Suprapubic skin (tissue), 4 donors: ENCODE measurements around the gene KYNU. TPM values are rescaled to one million over a fixed set of nuclear protein-coding genes. Genes with fewer than 3 reads are reported as not detected.

ENCODE experiments used
- DNase-seq, 2 donors: peaks; one replicate each; pipeline ENCODE4 v3.0.0-alpha.2; 2019; ENCODE audit warnings: low spot score in 2 of 2
- H3K27ac ChIP-seq: fragments of 200-600 bp; sonication (generic); one replicate; pipeline ENCODE4 v1.5.1; 2019
- H3K27me3 ChIP-seq: fragments of 200-600 bp; sonication (generic); one replicate; pipeline ENCODE4 v1.5.1; 2019
- H3K36me3 ChIP-seq: fragments of 200-600 bp; sonication (generic); one replicate; pipeline ENCODE4 v1.5.1; 2019
- H3K4me1 ChIP-seq: fragments of 200-600 bp; sonication (generic); one replicate; pipeline ENCODE4 v1.5.1; 2019
- H3K4me3 ChIP-seq: fragments of 200-600 bp; sonication (generic); one replicate; pipeline ENCODE4 v1.5.1; 2019; ENCODE audit warnings: mild to moderate bottlenecking
- H3K9me3 ChIP-seq: fragments of 200-600 bp; sonication (generic); one replicate; pipeline ENCODE4 v1.5.1; 2019
- CTCF ChIP-seq, 2 donors: fragments of 200-600 bp in 1 of 2; fragments of 450-650 bp in 1 of 2; sonication (generic) in 1 of 2; IDR thresholded peaks; one replicate each; pipeline ENCODE4 v1.5.1; 2016 to 2019; ENCODE audit warnings: antibody characterized with exemption in 2 of 2, mild to moderate bottlenecking in 1 of 2, moderate library complexity in 1 of 2
- EP300 ChIP-seq: sonication (generic); formaldehyde crosslinking; IDR thresholded peaks from one replicate; pipeline ENCODE4 v1.6.1; 2017; ENCODE audit warnings: antibody characterized with exemption
- POLR2A ChIP-seq, 2 donors: fragments of 450-650 bp; IDR thresholded peaks; one replicate each; pipeline ENCODE4 v1.6.1; 2017; ENCODE audit warnings: antibody characterized with exemption in 2 of 2, mild to moderate bottlenecking in 2 of 2, moderate library complexity in 2 of 2
- POLR2AphosphoS5 ChIP-seq, 3 donors: sonication (generic); formaldehyde crosslinking; IDR thresholded peaks; one replicate each; pipeline ENCODE4 v1.6.1; 2017; ENCODE audit warnings: antibody characterized with exemption in 3 of 3
- WGBS: methylation state at CpG from one replicate; pipeline ENCODE4 v1.1.5; 2018; 5-methylcytosine and 5-hydroxymethylcytosine counted together
- total RNA-seq, 4 donors: library from RNA; depleted of rRNA; stranded (reverse); fragments of >200 nt; gene quantifications; one replicate each; pipeline ENCODE4 v1.1.0, GENCODE V29; 2016

The KYNU gene
- total RNA-seq, 4 donors from 2014 or later = 0.29 to 3.9 (median 2.0) TPM

DNA sequence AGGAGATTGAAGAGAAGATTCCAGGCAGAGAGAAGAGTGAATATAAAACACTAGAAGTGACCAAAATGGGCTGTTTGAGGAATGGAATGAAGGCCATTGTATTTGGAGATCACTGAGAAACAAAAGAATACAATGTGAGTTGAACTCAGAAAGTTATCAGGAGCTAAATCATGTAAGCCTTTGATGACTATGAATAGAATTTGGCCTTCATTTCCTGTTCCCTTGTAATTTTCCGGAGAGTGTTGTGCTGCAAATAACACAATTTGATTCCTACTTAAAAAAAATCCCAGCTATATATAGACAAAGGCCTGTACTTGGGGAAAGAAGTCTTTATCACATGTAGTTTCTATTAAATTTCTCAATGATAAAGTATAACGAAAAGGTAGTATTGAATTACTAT lies 33.7 kb upstream of the KYNU start:
- WGBS = 56% methylated on average over 2 of the region's 2 CpGs
- Histone ChIP-seq H3K27ac (no peak overlapping the region), H3K4me1 (no peaks in the 10 kb centered on the region), H3K9me3 (no peaks in the 10 kb centered on the region), H3K4me3 (no peak overlapping the region), H3K36me3 (no peaks in the 10 kb centered on the region), H3K27me3 (no peaks in the 10 kb centered on the region)
- TF ChIP-seq POLR2AphosphoS5 (IDR thresholded peaks at IDR 0.05) (no peak), CTCF (IDR thresholded peaks at IDR 0.05) (no peak), EP300 (no peak), POLR2A (IDR thresholded peaks at IDR 0.05) (no peak)
- DNase-seq = no peak

GRCh38 chr2:142848023-142848606 lies 29.3 kb upstream of the KYNU start:
- Histone ChIP-seq H3K27me3 (no peaks in the 10 kb centered on the region), H3K4me3 (no peak overlapping the region), H3K27ac (no peak overlapping the region), H3K36me3 (no peaks in the 10 kb centered on the region), H3K4me1 (no peaks in the 10 kb centered on the region), H3K9me3 (no peaks in the 10 kb centered on the region)
- 74% methylated on average over 2 of the region's 2 CpGs for WGBS
- DNase-seq = no peak
- TF ChIP-seq CTCF (IDR thresholded peaks at IDR 0.05) (no peak), POLR2A (IDR thresholded peaks at IDR 0.05) (no peak), POLR2AphosphoS5 (IDR thresholded peaks at IDR 0.05) (no peak), EP300 (no peak)

DNA sequence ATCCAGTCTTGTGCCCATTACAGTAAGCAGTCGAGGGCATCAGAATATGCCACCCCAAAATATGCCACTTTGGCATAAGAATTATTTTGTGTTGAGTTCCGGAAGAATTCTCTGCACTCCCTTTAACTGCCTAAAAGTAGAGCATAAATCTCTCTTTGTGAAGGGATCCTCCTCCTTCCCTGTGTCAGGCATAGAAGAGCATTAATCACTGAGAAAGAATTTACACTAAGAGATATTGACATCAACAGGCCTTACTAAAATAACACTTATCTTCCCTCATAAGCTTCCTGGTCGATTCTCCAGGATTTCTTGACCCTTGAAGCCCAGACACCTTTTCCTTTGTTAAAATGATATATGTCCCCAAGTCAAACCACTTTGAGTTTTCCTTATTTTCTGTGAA lies 27.6 kb upstream of the KYNU start:
- Histone ChIP-seq H3K4me1 (no peaks in the 10 kb centered on the region), H3K4me3 (no peak overlapping the region), H3K36me3 (no peaks in the 10 kb centered on the region), H3K9me3 (no peaks in the 10 kb centered on the region), H3K27me3 (no peaks in the 10 kb centered on the region), H3K27ac (no peak overlapping the region)
- TF ChIP-seq EP300 = no peak
- no peak for TF ChIP-seq POLR2AphosphoS5 (IDR thresholded peaks at IDR 0.05)
- TF ChIP-seq CTCF (IDR thresholded peaks at IDR 0.05) = no peak
- no peak for TF ChIP-seq POLR2A (IDR thresholded peaks at IDR 0.05)
- no peak for DNase-seq
- 46% methylated on average over 3 of the region's 3 CpGs for WGBS

GRCh38 chr2:142853912-142854311 lies 23.6 kb upstream of the KYNU start:
- no peaks in the 10 kb centered on the region for H3K36me3 ChIP-seq
- WGBS = 68% methylated on average over 6 of the region's 6 CpGs
- TF ChIP-seq EP300 (no peak), CTCF (IDR thresholded peaks at IDR 0.05) (no peak), POLR2AphosphoS5 (IDR thresholded peaks at IDR 0.05) (no peak), POLR2A (IDR thresholded peaks at IDR 0.05) (no peak)

DNA sequence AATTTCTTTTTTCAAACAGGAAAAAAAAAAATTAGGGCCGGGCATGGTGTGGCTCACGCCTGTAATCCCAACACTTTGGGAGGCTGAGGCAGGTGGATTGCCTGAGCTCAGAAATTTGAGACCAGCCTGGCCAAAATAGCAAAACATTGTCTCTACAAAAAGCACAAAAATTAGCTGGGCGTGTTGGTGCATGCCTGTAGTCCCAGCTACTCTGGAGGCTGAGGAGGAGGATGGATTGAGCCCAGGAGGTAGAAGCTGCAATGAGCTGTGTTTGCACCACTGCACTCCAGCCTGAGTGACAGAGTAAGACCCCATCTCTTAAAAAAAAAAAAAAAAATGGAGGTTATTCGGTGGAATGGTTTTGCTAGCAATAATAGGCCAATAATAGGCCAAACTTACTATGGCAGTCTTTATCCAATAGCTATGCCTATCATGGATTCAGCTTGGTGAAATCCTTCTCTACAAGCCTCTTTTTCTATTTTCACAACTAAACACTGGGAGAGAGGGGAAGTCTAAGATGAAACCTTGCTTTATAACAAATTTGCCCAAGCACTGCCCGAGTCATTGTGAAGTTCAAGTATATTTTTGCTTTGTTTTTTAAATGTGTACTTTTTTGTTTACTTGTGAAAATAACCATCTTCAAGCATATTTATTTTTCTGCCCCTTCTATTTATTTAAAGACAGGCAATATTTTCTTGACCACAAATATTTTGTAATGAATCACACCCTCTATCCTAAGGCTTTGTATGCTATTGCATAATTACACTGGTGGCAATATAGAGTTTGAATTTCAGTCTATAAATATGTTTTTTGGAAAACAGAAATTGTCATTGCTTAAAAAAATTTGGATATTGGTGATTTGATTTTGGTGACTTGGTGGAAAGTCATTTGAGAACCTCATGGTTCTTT lies 20.0 kb upstream of the KYNU start:
- WGBS = 80% methylated on average over 5 of the region's 5 CpGs
- H3K4me1 ChIP-seq = no peaks in the 10 kb centered on the region
- H3K4me3 ChIP-seq = no peak overlapping the region
- TF ChIP-seq POLR2A (IDR thresholded peaks at IDR 0.05) (no peak), CTCF (IDR thresholded peaks at IDR 0.05) (no peak), POLR2AphosphoS5 (IDR thresholded peaks at IDR 0.05) (no peak), EP300 (no peak)
- DNase-seq = no peak
- no peak overlapping the region for H3K27ac ChIP-seq
- no peaks in the 10 kb centered on the region for H3K27me3 ChIP-seq
- H3K9me3 ChIP-seq = no peaks in the 10 kb centered on the region
- no peaks in the 10 kb centered on the region for H3K36me3 ChIP-seq

More at GRCh38 chr2:142853912-142854311, 23.6 kb upstream of the KYNU start:
- no peaks in the 10 kb centered on the region for H3K4me1 ChIP-seq
- DNase-seq = no peak
- H3K9me3 ChIP-seq = no peaks in the 10 kb centered on the region
- H3K27ac ChIP-seq = no peak overlapping the region
- no peak overlapping the region for H3K4me3 ChIP-seq
- H3K27me3 ChIP-seq = no peaks in the 10 kb centered on the region
